Fibroblast of lung (primary cell): ENCODE data around the gene LGI2. TPM values are rescaled to one million over a fixed set of nuclear protein-coding genes. Genes with fewer than 3 reads are reported as not detected.
"Not testable (repeated sequence)": the region's sequence is repeated elsewhere in the genome, so short reads cannot be mapped to it uniquely, and the experiment has no call there.

Experiments used
- DNase-seq, 2 donors: peaks; one replicate each; pipeline versions ENCODE4 v3.0.0 to v3.0.0-alpha.2; 2010; ENCODE audit warnings: low read depth in 2 of 2
- H2AFZ ChIP-seq: 2 replicates; pipeline ENCODE4 v1.5.1; 2012; ENCODE audit warnings: low read length, control low read depth, inconsistent platforms
- H3K27ac ChIP-seq: 2 replicates; pipeline ENCODE4 v1.5.1; 2011; ENCODE audit warnings: low read length, control low read depth; ENCODE audit not compliant: insufficient read depth
- H3K27me3 ChIP-seq: 2 replicates; pipeline ENCODE4 v1.5.1; 2011; ENCODE audit warnings: mild to moderate bottlenecking, low read length; ENCODE audit not compliant: control insufficient read depth, insufficient read depth
- H3K36me3 ChIP-seq: 2 replicates; pipeline ENCODE4 v1.5.1; 2011; ENCODE audit warnings: low read length; ENCODE audit not compliant: control insufficient read depth, insufficient read depth
- H3K4me1 ChIP-seq: 2 replicates; pipeline ENCODE4 v1.5.1; 2011; ENCODE audit warnings: low read length; ENCODE audit not compliant: control insufficient read depth, insufficient read depth; ENCODE audit errors: extremely low read depth
- H3K4me2 ChIP-seq: 2 replicates; pipeline ENCODE4 v1.5.1; 2011; ENCODE audit warnings: low read length, control low read depth; ENCODE audit not compliant: insufficient read depth; ENCODE audit errors: extremely low read depth
- H3K4me3 ChIP-seq, 4 experiments: fragments of 200-600 bp in 1 of 4; sonication (generic) in 1 of 4; replicated peaks in 1 of 4; 2 replicates each; pipeline ENCODE4 v1.5.1; 2011 to 2016; ENCODE audit warnings: low read length in 4 of 4, low read depth in 3 of 4, mild to moderate bottlenecking in 3 of 4, control low read depth in 2 of 4, inconsistent platforms in 1 of 4, mixed read lengths in 1 of 4; ENCODE audit not compliant: insufficient read depth in 1 of 4; ENCODE audit errors: control extremely low read depth in 1 of 4
- H3K79me2 ChIP-seq: 2 replicates; pipeline ENCODE4 v1.5.1; 2012; ENCODE audit warnings: mild to moderate bottlenecking, low read length, inconsistent platforms; ENCODE audit not compliant: control insufficient read depth, insufficient read depth
- H3K9ac ChIP-seq: 2 replicates; pipeline ENCODE4 v1.5.1; 2011; ENCODE audit warnings: mild to moderate bottlenecking, low read length, control low read depth; ENCODE audit not compliant: insufficient read depth
- H3K9me3 ChIP-seq: 2 replicates; pipeline ENCODE4 v1.5.1; 2012; ENCODE audit warnings: low read depth, low read length; ENCODE audit not compliant: control insufficient read depth, insufficient read depth
- H4K20me1 ChIP-seq: 2 replicates; pipeline ENCODE4 v1.5.1; 2011; ENCODE audit warnings: low read length; ENCODE audit not compliant: control insufficient read depth, insufficient read depth; ENCODE audit errors: extremely low read depth
- CTCF ChIP-seq, 2 donors: IDR thresholded peaks in 1 of 2; conservative IDR thresholded peaks in 1 of 2; 1 replicate in 1 of 2; 2 replicates in 1 of 2; pipeline ENCODE4 v1.5.1; 2011 to 2012; ENCODE audit warnings: low read length in 2 of 2, control low read depth in 1 of 2, inconsistent platforms in 1 of 2, low read depth in 1 of 2, mild to moderate bottlenecking in 1 of 2
- EZH2 ChIP-seq: IDR thresholded peaks from 2 replicates; pipeline ENCODE4 v1.5.1; 2012; ENCODE audit warnings: low read length, control low read depth, mild to moderate bottlenecking; ENCODE audit errors: missing control alignments
- polyA plus RNA-seq, 2 donors: library from polyadenylated mRNA; depleted of rRNA in 1 of 2; stranded (reverse) in 1 of 2; unstranded in 1 of 2; fragments of >200 nt; gene quantifications; 2 replicates each; pipeline ENCODE4 v1.2.1, GENCODE V29; 2011 to 2012; ENCODE audit warnings: missing spikeins in 1 of 2
- total RNA-seq: library from RNA; depleted of rRNA; stranded (reverse); fragments of >200 nt; gene quantifications from 2 replicates; pipeline ENCODE4 v1.2.1, GENCODE V29; 2014

Gene LGI2
- total and polyA plus RNA-seq, 2 donors (not counting 1 experiment from before 2014, with no cell fraction given): under 0.01 TPM; not detected in 1

- Histone ChIP-seq H3K4me2 (no peak overlapping the region), H3K9ac (no peak overlapping the region), H3K79me2 (no peaks in the 10 kb centered on the region), H3K27ac (no peak overlapping the region), H3K9me3 (no peaks in the 10 kb centered on the region), H4K20me1 (no peaks in the 10 kb centered on the region), H2AFZ (no peak overlapping the region), H3K36me3 (no peaks in the 10 kb centered on the region), H3K27me3 (no peaks in the 10 kb centered on the region), H3K4me3 (no peak overlapping the region), H3K4me1 (no peaks in the 10 kb centered on the region)
- DNase-seq: no peak
- TF ChIP-seq CTCF (conservative IDR thresholded peaks at IDR 0.05 in 1 of 2, IDR thresholded peaks at IDR 0.05 in 1 of 2; ENCODE audit: low read depth in 1 of 2, low read length in 2 of 2): no peak
- TF ChIP-seq EZH2: no peak
These were observed 35.3 kb upstream of the LGI2 start for GRCh38 chr4:25065932-25066590.

- Histone ChIP-seq H3K9me3 (no peaks in the 10 kb centered on the region), H3K9ac (no peak overlapping the region), H4K20me1 (no peaks in the 10 kb centered on the region), H3K4me2 (no peak overlapping the region), H3K27me3 (no peaks in the 10 kb centered on the region), H2AFZ (no peak overlapping the region), H3K4me3 (no peak overlapping the region), H3K36me3 (no peaks in the 10 kb centered on the region), H3K27ac (no peak overlapping the region), H3K79me2 (no peaks in the 10 kb centered on the region), H3K4me1 (no peaks in the 10 kb centered on the region)
- DNase-seq: no peak
- TF ChIP-seq CTCF (conservative IDR thresholded peaks at IDR 0.05 in 1 of 2, IDR thresholded peaks at IDR 0.05 in 1 of 2; ENCODE audit: low read depth in 1 of 2, low read length in 2 of 2) (no peak), EZH2 (no peak)
These were observed 34.7 kb upstream of the LGI2 start for GRCh38 chr4:25065431-25065858.

- not testable (repeated sequence) for H3K4me2 ChIP-seq, H4K20me1 ChIP-seq, H3K27me3 ChIP-seq, DNase-seq, H2AFZ ChIP-seq, H3K9ac ChIP-seq, H3K9me3 ChIP-seq, H3K79me2 ChIP-seq, H3K36me3 ChIP-seq, H3K4me1 ChIP-seq, H3K4me3 ChIP-seq, H3K27ac ChIP-seq
These were observed 33.7 kb upstream of the LGI2 start for GRCh38 chr4:25064447-25064846.
